GM19467 (cell line): ENCODE measurements around the gene PLCL1.

ENCODE experiments used
- ATAC-seq: cut with Tn5 transposase; IDR thresholded peaks from one replicate; pipeline ENCODE4 v1.9.1; 2021; ENCODE audit warnings: mild to moderate bottlenecking, moderate library complexity; ENCODE audit not compliant: unreplicated experiment

Gene PLCL1

GRCh38 chr2:197852108-197852507 lies 47.7 kb downstream of the PLCL1 start:
- ATAC-seq, result no peak

- ATAC-seq, result no peak
These were observed 49.2 kb downstream of the PLCL1 start for GRCh38 chr2:197853549-197853948.

- ATAC-seq, result no peak
These were observed 53.2 kb downstream of the PLCL1 start for GRCh38 chr2:197857476-197858107.

GRCh38 chr2:197858607-197859140 lies 54.3 kb downstream of the PLCL1 start:
- ATAC-seq, result no peak

- no peak for ATAC-seq
These were observed 58.0 kb downstream of the PLCL1 start for GRCh38 chr2:197862246-197862955.

GRCh38 chr2:197863744-197864143 lies 59.4 kb downstream of the PLCL1 start:
- ATAC-seq, result no peak

- no peak for ATAC-seq
These were observed 62.1 kb downstream of the PLCL1 start for GRCh38 chr2:197866455-197866854.

- no peak for ATAC-seq
These were observed 62.6 kb downstream of the PLCL1 start for GRCh38 chr2:197867033-197867432.

- no peak for ATAC-seq
These were observed 63.2 kb downstream of the PLCL1 start for GRCh38 chr2:197867624-197868023.

GRCh38 chr2:197868206-197868605 lies 63.8 kb downstream of the PLCL1 start:
- ATAC-seq, result no peak

GRCh38 chr2:197869041-197869440 lies 64.6 kb downstream of the PLCL1 start:
- no peak for ATAC-seq

GRCh38 chr2:197869501-197870111 lies 65.2 kb downstream of the PLCL1 start:
- ATAC-seq, result no peak

- ATAC-seq, result no peak
These were observed 65.7 kb downstream of the PLCL1 start for GRCh38 chr2:197870137-197870536.

GRCh38 chr2:197871780-197872456 lies 67.5 kb downstream of the PLCL1 start:
- no peak for ATAC-seq

- no peak for ATAC-seq
These were observed 68.9 kb downstream of the PLCL1 start for GRCh38 chr2:197873293-197873701.

GRCh38 chr2:197875763-197876162 lies 71.4 kb downstream of the PLCL1 start:
- ATAC-seq, result no peak

- no peak for ATAC-seq
These were observed 72.1 kb downstream of the PLCL1 start for GRCh38 chr2:197876524-197876923.

- no peak for ATAC-seq
These were observed 72.6 kb downstream of the PLCL1 start for GRCh38 chr2:197877038-197877437.

- ATAC-seq, result no peak
These were observed 74.4 kb downstream of the PLCL1 start for GRCh38 chr2:197878792-197879191.

- no peak for ATAC-seq
These were observed 75.5 kb downstream of the PLCL1 start for GRCh38 chr2:197879812-197880408.
